BJ (cell line): Measurements from ENCODE around the gene CCDC57. TPM values are rescaled to one million over a fixed set of nuclear protein-coding genes. Genes with fewer than 3 reads are reported as not detected.
A peak's percentile ranks its signal among the peaks of the same experiment; 100 is the strongest.

Experiments
- CTCF ChIA-PET: fragments of 350-600 bp; formaldehyde crosslinking; extraction: SDS; loops from one replicate; lab custom pipeline; 2021; ENCODE audit warnings: antibody characterized with exemption, inconsistent platforms; lab: Yijun Ruan, JAX
- POLR2A ChIA-PET: fragments of 300-600 bp; sonication (Branson Sonifier 250); formaldehyde crosslinking; extraction: SDS; loops from one replicate; lab custom pipeline; 2021; ENCODE audit warnings: antibody characterized with exemption; lab: Charles Lee
- DNase-seq: peaks from one replicate; pipeline ENCODE4 v3.0.0-alpha.2; 2011; ENCODE audit warnings: low read depth
- H3K27me3 ChIP-seq: 2 replicates; pipeline ENCODE4 v1.6.0; 2011; ENCODE audit warnings: low read length; ENCODE audit not compliant: control insufficient read depth, insufficient read depth
- H3K36me3 ChIP-seq: 2 replicates; pipeline ENCODE4 v1.5.1; 2011; ENCODE audit warnings: low read length; ENCODE audit not compliant: control insufficient read depth, insufficient read depth
- H3K4me3 ChIP-seq: 2 replicates; pipeline ENCODE4 v1.5.1; 2011; ENCODE audit warnings: low read depth, mild to moderate bottlenecking, control low read depth, low read length
- polyA plus RNA-seq: library from polyadenylated mRNA; depleted of rRNA; stranded (reverse); fragments of >200 nt; gene quantifications from 2 replicates; pipeline ENCODE4 v1.2.3, GENCODE V29; 2011
- TF ChIP-seq, protein P1 (sequence below): IDR thresholded peaks from 2 replicates; pipeline ENCODE4 v1.5.1; 2011; ENCODE audit warnings: low read depth, mild to moderate bottlenecking, control low read depth, inconsistent platforms, low read length, moderate library complexity; ENCODE audit not compliant: insufficient read depth

Gene CCDC57
- polyA plus RNA-seq, 1 experiment = 15.4 TPM

DNA sequence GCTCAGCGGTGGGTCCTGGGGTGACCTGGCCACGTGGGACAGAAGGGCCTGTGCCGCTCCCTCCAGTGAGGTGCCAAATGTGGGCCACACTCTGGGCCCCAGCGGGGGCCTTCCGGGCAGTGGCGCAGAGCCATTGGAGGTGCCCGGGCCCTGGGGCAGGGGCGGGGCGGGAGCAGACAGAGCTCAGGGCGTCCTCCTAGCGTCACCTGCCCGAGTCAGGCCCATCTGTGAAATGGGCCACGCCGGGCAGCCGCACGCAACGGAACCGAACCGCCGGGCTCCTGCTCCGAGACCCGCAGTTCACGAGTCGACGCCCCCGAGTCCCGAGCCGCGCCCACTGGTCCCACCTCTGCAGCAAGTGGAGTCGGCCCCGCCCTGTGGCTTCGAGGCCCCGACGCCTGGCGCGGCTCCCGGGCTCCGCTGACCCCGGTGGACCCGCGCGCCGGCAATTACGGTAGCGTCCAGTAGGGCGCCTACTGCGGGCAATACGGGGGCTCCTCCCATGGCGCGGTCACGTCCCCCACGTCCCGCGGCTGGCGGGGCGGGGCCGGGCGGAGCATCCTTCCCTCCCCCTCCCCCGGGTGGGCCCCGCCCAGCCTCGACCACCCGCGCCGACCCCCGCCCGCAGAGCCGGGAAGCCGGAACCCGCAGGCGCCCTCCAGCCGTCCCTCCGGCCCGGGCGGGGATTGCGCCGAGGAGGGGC is 18.1 kb upstream of the CCDC57 start:
- ChIA-PET CTCF (interaction anchor here (0.7 to 2.4 kb wide), 7 partner anchors 11 to 200 kb away, joined by 3 to 13 read pairs (median 4); no protein-coding TSS in a partner anchor), POLR2A (no interaction called here)
- DNase-seq = no peak
- Histone ChIP-seq H3K36me3 (peaks cover 22% of the 10 kb centered on the region), H3K27me3 (no peaks in the 10 kb centered on the region), H3K4me3 (peak overlapping the region; percentile 98)
- TF ChIP-seq, protein P1, sequence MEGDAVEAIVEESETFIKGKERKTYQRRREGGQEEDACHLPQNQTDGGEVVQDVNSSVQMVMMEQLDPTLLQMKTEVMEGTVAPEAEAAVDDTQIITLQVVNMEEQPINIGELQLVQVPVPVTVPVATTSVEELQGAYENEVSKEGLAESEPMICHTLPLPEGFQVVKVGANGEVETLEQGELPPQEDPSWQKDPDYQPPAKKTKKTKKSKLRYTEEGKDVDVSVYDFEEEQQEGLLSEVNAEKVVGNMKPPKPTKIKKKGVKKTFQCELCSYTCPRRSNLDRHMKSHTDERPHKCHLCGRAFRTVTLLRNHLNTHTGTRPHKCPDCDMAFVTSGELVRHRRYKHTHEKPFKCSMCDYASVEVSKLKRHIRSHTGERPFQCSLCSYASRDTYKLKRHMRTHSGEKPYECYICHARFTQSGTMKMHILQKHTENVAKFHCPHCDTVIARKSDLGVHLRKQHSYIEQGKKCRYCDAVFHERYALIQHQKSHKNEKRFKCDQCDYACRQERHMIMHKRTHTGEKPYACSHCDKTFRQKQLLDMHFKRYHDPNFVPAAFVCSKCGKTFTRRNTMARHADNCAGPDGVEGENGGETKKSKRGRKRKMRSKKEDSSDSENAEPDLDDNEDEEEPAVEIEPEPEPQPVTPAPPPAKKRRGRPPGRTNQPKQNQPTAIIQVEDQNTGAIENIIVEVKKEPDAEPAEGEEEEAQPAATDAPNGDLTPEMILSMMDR = peak; percentile 49

DNA sequence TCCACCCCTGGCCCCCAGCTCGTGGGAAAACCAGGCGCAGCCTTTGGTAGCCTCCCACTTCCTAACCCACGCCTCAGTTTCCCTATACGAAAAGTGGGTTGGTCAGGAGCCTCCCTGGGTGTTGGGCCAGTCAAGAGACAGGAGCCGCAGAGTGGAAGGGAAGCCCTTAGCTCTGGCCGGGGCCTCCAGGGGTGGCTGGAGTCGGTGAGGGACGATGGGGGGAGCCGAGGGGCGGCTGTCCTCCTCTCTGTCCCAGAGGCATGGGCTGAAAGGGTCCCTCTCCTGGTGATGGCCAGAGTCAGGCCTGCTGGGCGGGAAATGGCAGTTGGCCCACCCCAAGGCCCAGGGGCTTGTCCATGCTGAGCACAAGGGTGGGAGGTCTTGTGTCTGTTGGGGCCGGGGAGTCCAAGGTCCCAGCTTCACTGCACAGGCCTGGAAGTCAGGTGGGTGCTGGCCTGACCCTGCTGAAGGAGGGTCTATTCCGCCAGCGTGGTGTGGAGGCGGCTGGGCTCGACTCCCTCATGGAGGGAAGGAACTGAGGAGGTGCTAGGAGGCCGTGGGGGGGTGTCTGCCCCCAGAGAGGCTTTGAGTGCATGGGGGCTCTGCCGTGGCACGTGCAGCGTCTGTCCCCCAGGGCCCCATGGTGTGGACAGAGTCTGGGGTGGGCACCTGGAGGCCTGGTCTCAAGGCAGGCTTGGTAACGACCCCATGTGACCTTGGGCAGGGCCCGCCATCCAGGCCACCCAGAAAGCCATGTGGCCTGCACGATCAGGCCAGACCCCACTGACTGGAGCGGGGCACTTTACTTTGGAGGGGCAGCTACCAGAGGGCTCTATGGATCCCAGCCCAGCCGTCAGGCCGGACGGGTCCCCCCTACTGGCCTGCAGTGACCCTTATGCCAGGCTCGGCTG is 17.3 kb upstream of the CCDC57 start:
- POLR2A ChIA-PET = interaction anchor here (1.6 kb wide), 1 partner anchor 200 kb away, joined by 4 read pairs; no protein-coding TSS in a partner anchor

DNA sequence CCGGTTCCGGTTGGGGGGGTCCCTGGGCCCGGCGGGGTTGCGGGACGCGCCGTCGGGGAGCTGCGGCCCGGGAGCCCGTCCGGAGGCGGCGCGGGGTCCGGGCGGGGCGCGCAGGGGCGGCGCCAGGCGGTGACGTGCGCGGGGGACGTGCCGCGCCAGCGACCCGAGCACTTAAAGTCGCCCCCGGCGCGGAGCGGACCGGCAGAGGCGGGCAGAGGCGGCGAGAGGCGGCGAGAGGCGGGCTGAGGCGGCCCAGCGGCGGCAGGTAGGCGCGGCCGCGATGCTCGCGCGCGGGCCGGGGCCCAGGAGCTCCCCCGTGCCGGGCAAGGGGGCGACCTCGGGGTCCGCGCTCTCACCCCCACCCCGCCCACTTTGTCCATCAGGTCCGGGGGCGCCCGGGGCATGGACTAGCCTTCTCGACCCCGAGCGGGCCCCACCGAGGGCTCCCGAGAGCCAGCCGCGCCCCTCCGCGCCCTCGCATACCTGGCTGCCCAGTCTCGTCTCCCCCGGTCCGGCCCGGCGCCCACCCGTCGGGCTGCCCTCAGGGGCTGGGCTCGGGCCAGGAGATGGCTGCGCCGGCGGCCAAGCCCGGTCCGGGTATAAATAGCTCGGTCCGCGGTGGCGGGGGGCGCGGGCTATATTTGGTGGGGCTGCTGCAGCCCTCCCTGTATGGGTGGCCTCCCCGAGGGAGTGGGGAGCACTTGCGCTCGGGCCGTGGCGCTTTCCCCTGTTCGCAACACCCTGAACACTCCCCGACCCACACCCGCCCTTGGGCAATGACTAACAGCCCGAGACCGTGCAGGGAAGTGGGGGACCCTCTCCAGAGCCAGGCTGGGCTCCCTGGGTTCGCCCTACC is 16.4 kb upstream of the CCDC57 start, which contains the start of gene SLC16A3:
SLC16A3 (plus strand) TSS at position 201 of the 856 bp plus-strand sequence. CDS start 6,967 bp downstream, outside the sequence.
- no peak for DNase-seq
- ChIA-PET POLR2A (interaction anchor here (0.6 to 1.6 kb wide), 3 partner anchors 23 to 229 kb away, joined by 3 to 4 read pairs (median 4); no protein-coding TSS in a partner anchor), CTCF (interaction anchor here (0.9 to 2.4 kb wide), 2 partner anchors 23 to 108 kb away, joined by 3 to 13 read pairs; no protein-coding TSS in a partner anchor)
- peak within 1 kb of the TSS; percentile 98 for H3K4me3 ChIP-seq
- no peaks in the 10 kb centered on the region for H3K27me3 ChIP-seq
- TF ChIP-seq, protein P1 = no peak
- peaks cover 10% of the 10 kb centered on the region for H3K36me3 ChIP-seq

More for the DNA sequence above, 17.3 kb upstream of the CCDC57 start:
- Histone ChIP-seq H3K27me3 (no peaks in the 10 kb centered on the region), H3K36me3 (peaks cover 17% of the 10 kb centered on the region), H3K4me3 (peak overlapping the region; percentile 98)
- TF ChIP-seq, protein P1 = 0 out of 2 replicates have a peak, but pooled peaks have one; percentile 4
- CTCF ChIA-PET = interaction anchor here (0.7 to 2.4 kb wide), 6 partner anchors 11 to 108 kb away, joined by 3 to 13 read pairs (median 4); no protein-coding TSS in a partner anchor
- DNase-seq = no peak

DNA sequence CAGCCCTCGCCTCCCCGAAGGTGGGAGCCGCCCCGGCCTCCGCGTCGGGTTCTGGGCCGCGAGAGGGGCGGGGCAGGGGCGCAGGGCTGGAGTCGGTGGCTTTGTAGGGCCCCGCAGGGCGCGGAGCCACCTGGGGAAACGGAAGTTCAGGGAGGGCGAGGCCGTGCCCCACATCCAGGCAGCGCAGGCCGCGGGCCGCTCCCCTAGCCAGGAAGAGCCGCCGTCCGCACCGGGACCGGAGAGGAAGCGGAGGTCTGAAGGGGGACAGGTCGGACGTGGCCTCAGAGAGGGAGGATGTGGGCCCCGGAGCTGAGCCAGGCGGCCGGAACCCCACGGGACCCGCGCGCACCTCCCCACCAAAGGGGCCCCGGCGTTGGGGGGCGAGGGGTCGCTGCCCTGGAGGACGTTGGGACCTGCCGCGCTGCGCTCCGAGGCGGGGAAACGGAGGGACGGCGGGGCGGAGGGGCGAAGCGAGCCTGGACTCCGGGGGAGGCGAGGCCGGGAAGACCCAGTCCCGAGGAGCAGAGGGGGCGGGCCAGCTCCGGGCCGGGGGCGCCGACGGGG is 15.7 kb upstream of the CCDC57 start:
- TF ChIP-seq, protein P1 = no peak
- ChIA-PET CTCF (interaction anchor here (2.4 kb wide), 1 partner anchor 23 kb away, joined by 13 read pairs; no protein-coding TSS in a partner anchor), POLR2A (interaction anchor here (0.6 to 1.6 kb wide), 3 partner anchors 23 to 230 kb away, joined by 3 to 4 read pairs (median 4); no protein-coding TSS in a partner anchor)
- no peak for DNase-seq
- peak overlapping the region; percentile 98 for H3K4me3 ChIP-seq
- H3K27me3 ChIP-seq = no peaks in the 10 kb centered on the region
- peaks cover 8% of the 10 kb centered on the region for H3K36me3 ChIP-seq
